Gastrocnemius medialis (tissue), 4 donors: ENCODE measurements around the gene ACACA. TPM values are rescaled to one million over a fixed set of nuclear protein-coding genes. Genes with fewer than 3 reads are reported as not detected.

ENCODE experiments used
- ATAC-seq, 2 donors: fragments of 150-250 bp; one replicate each; pipeline ENCODE4 v1.9.1; 2016
- DNase-seq, 2 donors: peaks; one replicate each; pipeline ENCODE4 v3.0.0-alpha.2; 2019
- H3K27ac ChIP-seq, 4 donors: fragments of 200-600 bp; sonication (generic); 1 replicate in 1 of 4; 2 replicates in 3 of 4; pipeline ENCODE4 v1.5.1; 2016 to 2018; ENCODE audit warnings: mild to moderate bottlenecking in 2 of 4, moderate library complexity in 1 of 4
- H3K27me3 ChIP-seq, 3 donors: fragments of 200-600 bp; sonication (generic) in 2 of 3; 1 replicate in 1 of 3; 2 replicates in 2 of 3; pipeline versions ENCODE4 v1.5.1 to v1.6.0; 2016 to 2019; ENCODE audit warnings: mild to moderate bottlenecking in 1 of 3, moderate library complexity in 1 of 3
- H3K36me3 ChIP-seq, 2 donors: fragments of 200-600 bp; sonication (generic) in 1 of 2; one replicate each; pipeline ENCODE4 v1.5.1; 2017 to 2018
- H3K4me1 ChIP-seq, 2 donors: fragments of 200-600 bp; sonication (generic) in 1 of 2; one replicate each; pipeline ENCODE4 v1.5.1; 2016 to 2017; ENCODE audit warnings: mild to moderate bottlenecking in 2 of 2
- H3K4me3 ChIP-seq, 4 donors: fragments of 200-600 bp; sonication (generic) in 3 of 4; 1 replicate in 1 of 4; 2 replicates in 3 of 4; pipeline ENCODE4 v1.5.1; 2016 to 2019; ENCODE audit warnings: mild to moderate bottlenecking in 2 of 4
- H3K9me3 ChIP-seq, 3 donors: fragments of 200-600 bp; sonication (generic) in 2 of 3; 1 replicate in 1 of 3; 2 replicates in 2 of 3; pipeline ENCODE4 v1.5.1; 2016 to 2019
- POLR2A ChIP-seq, 2 donors: fragments of 450-650 bp; IDR thresholded peaks; one replicate each; pipeline ENCODE4 v1.6.1; 2017; ENCODE audit warnings: antibody characterized with exemption in 2 of 2, mild to moderate bottlenecking in 2 of 2, moderate library complexity in 2 of 2
- in situ Hi-C, 4 donors: fragments of 200-750 bp; cut with MboI; loops; one replicate each; pipeline versions ENCODE4 v1.15.0 to v1.8.0; 2017; ENCODE audit warnings: low sequenced_read_pairs in 4 of 4
- intact Hi-C: fragments of 100-400 bp; cut with DNase I; formaldehyde crosslinking; loops from one replicate; pipeline ENCODE4 v1.15.1; 2023; ENCODE audit warnings: low total_unique reads
- total RNA-seq, 4 donors: library from RNA; depleted of rRNA; stranded (reverse); fragments of >200 nt; gene quantifications; one replicate each; pipeline versions ENCODE4 v1.1.0 to v1.2.3, GENCODE V29; 2016
- TF ChIP-seq, protein P1 (sequence below), 5 experiments: fragments of 450-650 bp in 3 of 5; fragments of 200-600 bp in 2 of 5; sonication (generic) in 2 of 5; IDR thresholded peaks in 4 of 5; conservative IDR thresholded peaks in 1 of 5; 1 replicate in 4 of 5; 2 replicates in 1 of 5; pipeline ENCODE4 v1.5.1; 2016 to 2019; ENCODE audit warnings: antibody characterized with exemption in 5 of 5, mild to moderate bottlenecking in 3 of 5, moderate library complexity in 3 of 5

The ACACA gene
- total RNA-seq, 4 donors from 2014 or later: 13.4 to 28.9 (median 18.9) TPM

DNA sequence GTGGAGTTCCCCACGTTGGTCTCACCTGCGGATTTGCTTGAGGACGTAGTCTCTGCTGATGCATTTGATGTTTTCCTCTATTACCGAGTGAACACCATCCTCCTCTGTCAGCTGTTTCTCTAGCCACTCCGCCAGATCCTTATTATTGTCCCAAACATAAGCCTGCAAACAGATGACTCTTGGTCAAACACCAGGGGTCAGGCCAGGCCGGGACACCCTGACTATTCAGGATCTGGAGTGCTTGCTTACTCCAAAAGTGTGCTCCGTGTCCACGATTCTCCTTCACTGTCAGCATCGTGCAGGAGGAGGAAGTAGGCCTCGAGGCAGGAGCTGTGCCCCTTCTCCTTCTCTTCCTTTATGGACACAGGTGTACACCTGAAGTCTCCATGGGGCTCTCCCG is 317.7 kb downstream of the ACACA start:
- intact Hi-C loops: no loop called here
- no peaks in the 10 kb centered on the region for H3K27me3 ChIP-seq
- TF ChIP-seq POLR2A (IDR thresholded peaks at IDR 0.05): no peak
- TF ChIP-seq, protein P1, sequence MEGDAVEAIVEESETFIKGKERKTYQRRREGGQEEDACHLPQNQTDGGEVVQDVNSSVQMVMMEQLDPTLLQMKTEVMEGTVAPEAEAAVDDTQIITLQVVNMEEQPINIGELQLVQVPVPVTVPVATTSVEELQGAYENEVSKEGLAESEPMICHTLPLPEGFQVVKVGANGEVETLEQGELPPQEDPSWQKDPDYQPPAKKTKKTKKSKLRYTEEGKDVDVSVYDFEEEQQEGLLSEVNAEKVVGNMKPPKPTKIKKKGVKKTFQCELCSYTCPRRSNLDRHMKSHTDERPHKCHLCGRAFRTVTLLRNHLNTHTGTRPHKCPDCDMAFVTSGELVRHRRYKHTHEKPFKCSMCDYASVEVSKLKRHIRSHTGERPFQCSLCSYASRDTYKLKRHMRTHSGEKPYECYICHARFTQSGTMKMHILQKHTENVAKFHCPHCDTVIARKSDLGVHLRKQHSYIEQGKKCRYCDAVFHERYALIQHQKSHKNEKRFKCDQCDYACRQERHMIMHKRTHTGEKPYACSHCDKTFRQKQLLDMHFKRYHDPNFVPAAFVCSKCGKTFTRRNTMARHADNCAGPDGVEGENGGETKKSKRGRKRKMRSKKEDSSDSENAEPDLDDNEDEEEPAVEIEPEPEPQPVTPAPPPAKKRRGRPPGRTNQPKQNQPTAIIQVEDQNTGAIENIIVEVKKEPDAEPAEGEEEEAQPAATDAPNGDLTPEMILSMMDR (IDR thresholded peaks at IDR 0.05 in 4 of 5, conservative IDR thresholded peaks at IDR 0.05 in 1 of 5): no peak
- no peaks in the 10 kb centered on the region for H3K9me3 ChIP-seq
- ATAC-seq (no peak), DNase-seq (no peak)
- H3K27ac ChIP-seq: no peak overlapping the region
- H3K36me3 ChIP-seq: peaks cover 0 to 44% of the 10 kb centered on the region in 2 donors
- H3K4me3 ChIP-seq: no peak overlapping the region
- peaks cover 7% of the 10 kb centered on the region in 2 donors for H3K4me1 ChIP-seq
- in situ Hi-C loops: loop anchor here in 1 of 4 donors (25.0 kb wide), 1 partner anchor 102 kb away; no protein-coding TSS in a partner anchor

DNA sequence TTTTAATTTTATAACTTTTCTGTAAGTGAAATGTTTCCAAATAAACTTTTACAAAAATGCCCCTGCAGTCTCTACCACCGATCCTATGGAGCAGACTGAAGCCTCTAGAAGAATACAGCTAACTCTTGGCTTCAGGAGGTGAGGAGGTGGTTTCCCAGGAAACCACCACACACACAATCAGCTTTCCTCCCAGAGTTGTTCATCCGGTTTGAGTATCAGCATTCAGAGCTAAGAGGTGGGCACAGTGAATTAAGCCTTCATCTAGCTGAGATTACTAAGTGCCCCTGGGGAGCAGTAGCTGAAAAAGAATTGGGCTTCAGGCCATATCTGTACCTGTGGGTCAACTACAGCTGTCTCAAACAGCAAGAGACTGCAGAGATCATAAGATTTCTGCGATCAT is 318.2 kb downstream of the ACACA start:
- in situ Hi-C loops: loop anchor here in 1 of 4 donors (25.0 kb wide), 1 partner anchor 101 kb away; no protein-coding TSS in a partner anchor
- Histone ChIP-seq H3K27ac (no peak overlapping the region), H3K9me3 (no peaks in the 10 kb centered on the region), H3K4me1 (peaks cover 7% of the 10 kb centered on the region in 2 donors), H3K36me3 (peaks cover 0 to 44% of the 10 kb centered on the region in 2 donors), H3K4me3 (no peak overlapping the region), H3K27me3 (no peaks in the 10 kb centered on the region)
- TF ChIP-seq POLR2A (IDR thresholded peaks at IDR 0.05): no peak
- TF ChIP-seq, protein P1 (IDR thresholded peaks at IDR 0.05 in 4 of 5, conservative IDR thresholded peaks at IDR 0.05 in 1 of 5): no peak
- DNase-seq (no peak), ATAC-seq (no peak)
- intact Hi-C loops: no loop called here

DNA sequence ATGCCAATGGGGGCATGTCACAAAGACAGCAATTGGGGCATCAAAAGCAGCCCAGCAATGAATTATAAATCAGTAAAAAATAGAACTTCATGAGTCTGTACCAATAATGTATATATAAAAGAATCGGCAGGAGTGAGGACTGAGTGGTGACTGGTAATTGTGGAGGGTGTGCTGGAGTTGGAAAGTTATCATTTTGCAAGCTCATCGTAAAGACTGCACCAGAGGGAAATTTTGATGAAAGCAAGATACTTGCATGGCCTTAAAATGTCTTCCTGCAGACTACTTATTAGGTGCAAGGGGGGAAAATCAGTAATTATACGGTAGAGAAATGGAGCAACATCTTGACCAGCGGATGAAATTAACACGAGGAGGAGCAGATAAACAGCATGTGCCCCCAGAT is 319.0 kb downstream of the ACACA start:
- H3K4me3 ChIP-seq: no peak overlapping the region
- H3K27me3 ChIP-seq: no peaks in the 10 kb centered on the region
- ATAC-seq (no peak), DNase-seq (no peak)
- intact Hi-C loops (no loop called here), in situ Hi-C loops (loop anchor here in 1 of 4 donors (25.0 kb wide), 1 partner anchor 100 kb away; no protein-coding TSS in a partner anchor)
- H3K27ac ChIP-seq: no peak overlapping the region
- no peak for TF ChIP-seq POLR2A (IDR thresholded peaks at IDR 0.05)
- TF ChIP-seq, protein P1 (IDR thresholded peaks at IDR 0.05 in 4 of 5, conservative IDR thresholded peaks at IDR 0.05 in 1 of 5): no peak
- H3K36me3 ChIP-seq: peaks cover 0 to 39% of the 10 kb centered on the region in 2 donors
- no peaks in the 10 kb centered on the region for H3K9me3 ChIP-seq
- H3K4me1 ChIP-seq: peaks cover 7% of the 10 kb centered on the region in 2 donors

DNA sequence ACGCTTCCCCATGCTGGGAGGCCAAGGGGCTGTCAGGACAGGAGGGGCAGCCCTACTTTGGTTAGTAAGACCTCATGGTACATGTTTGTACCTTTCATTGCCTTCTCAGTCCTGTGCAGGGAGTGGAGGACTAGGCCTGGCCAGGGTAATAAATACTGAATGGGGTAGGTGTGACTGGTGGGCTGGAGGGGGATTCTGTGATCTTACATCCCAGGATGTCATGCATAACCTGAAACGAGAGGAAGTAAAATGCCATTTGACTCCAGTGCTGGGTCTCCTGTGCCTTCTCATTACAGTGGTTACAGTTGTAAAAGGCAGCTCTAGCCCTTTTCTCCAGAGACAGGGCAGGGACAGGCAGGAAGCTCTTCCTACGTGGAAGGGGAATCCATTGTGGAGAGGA is 319.7 kb downstream of the ACACA start:
- Histone ChIP-seq H3K4me1 (peaks cover 7% of the 10 kb centered on the region in 2 donors), H3K36me3 (peaks cover 0 to 39% of the 10 kb centered on the region in 2 donors), H3K27me3 (no peaks in the 10 kb centered on the region), H3K9me3 (no peaks in the 10 kb centered on the region), H3K4me3 (no peak overlapping the region), H3K27ac (no peak overlapping the region)
- TF ChIP-seq, protein P1 (IDR thresholded peaks at IDR 0.05 in 4 of 5, conservative IDR thresholded peaks at IDR 0.05 in 1 of 5): no peak
- TF ChIP-seq POLR2A (IDR thresholded peaks at IDR 0.05): no peak
- in situ Hi-C loops (loop anchor here in 1 of 4 donors (25.0 kb wide), 1 partner anchor 100 kb away; no protein-coding TSS in a partner anchor), intact Hi-C loops (no loop called here)
- ATAC-seq: no peak
- no peak for DNase-seq

DNA sequence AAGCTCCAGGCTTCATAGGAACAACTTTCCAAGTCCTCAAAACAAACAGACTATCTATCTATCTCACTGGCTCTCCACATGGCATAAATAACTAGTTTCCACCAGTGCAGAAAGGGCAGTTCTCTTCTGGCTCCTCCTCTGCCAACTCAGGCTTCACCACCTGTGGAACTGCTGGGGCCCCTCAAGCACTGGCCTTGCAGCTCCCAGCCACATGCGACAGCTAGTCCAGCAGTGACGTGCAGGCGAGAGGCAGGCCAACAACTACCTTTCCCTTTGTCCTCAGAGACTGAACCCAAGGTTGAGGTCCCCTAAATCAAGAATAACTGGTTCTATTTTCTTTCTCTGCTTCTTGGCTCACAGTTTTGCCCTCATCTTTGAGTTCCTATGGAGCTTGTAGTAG is 320.3 kb downstream of the ACACA start:
- in situ Hi-C loops: loop anchor here in 1 of 4 donors (25.0 kb wide), 1 partner anchor 99 kb away; no protein-coding TSS in a partner anchor
- no peak for TF ChIP-seq POLR2A (IDR thresholded peaks at IDR 0.05)
- TF ChIP-seq, protein P1 (IDR thresholded peaks at IDR 0.05 in 4 of 5, conservative IDR thresholded peaks at IDR 0.05 in 1 of 5): no peak
- no peak for ATAC-seq
- peaks cover 0 to 39% of the 10 kb centered on the region in 2 donors for H3K36me3 ChIP-seq
- H3K4me3 ChIP-seq: no peak overlapping the region
- intact Hi-C loops: no loop called here
- DNase-seq: no peak
- H3K27me3 ChIP-seq: no peaks in the 10 kb centered on the region
- H3K27ac ChIP-seq: no peak overlapping the region
- H3K9me3 ChIP-seq: no peaks in the 10 kb centered on the region
- H3K4me1 ChIP-seq: peaks cover 1 to 5% of the 10 kb centered on the region in 2 donors
